Cardiac muscle cell (in vitro differentiated cells and primary cell): ENCODE measurements around the gene USP43. TPM values are rescaled to one million over a fixed set of nuclear protein-coding genes. Genes with fewer than 3 reads are reported as not detected.

ENCODE experiments used
- DNase-seq, 2 donors: peaks; one replicate each; pipeline versions ENCODE4 v3.0.0 to v3.0.0-alpha.2; 2010 to 2017; ENCODE audit warnings: low read depth in 1 of 2, low spot score in 1 of 2
- H3K27ac ChIP-seq: fragments of 200-600 bp; sonication (generic); 2 replicates; pipeline ENCODE4 v1.5.1; 2016
- H3K27me3 ChIP-seq: fragments of 200-600 bp; sonication (generic); 2 replicates; pipeline ENCODE4 v1.6.0; 2016; ENCODE audit warnings: control low read depth
- H3K36me3 ChIP-seq: fragments of 200-600 bp; sonication (generic); 2 replicates; pipeline ENCODE4 v1.5.1; 2016; ENCODE audit warnings: control low read depth
- H3K4me1 ChIP-seq: fragments of 200-600 bp; sonication (generic); 2 replicates; pipeline ENCODE4 v1.8.1; 2017; ENCODE audit warnings: low read depth, mild to moderate bottlenecking, mixed run types
- H3K4me3 ChIP-seq: fragments of 200-600 bp; sonication (generic); 2 replicates; pipeline ENCODE4 v1.5.1; 2016; ENCODE audit warnings: mild to moderate bottlenecking
- H3K9me3 ChIP-seq: fragments of 200-600 bp; sonication (generic); 2 replicates; pipeline ENCODE4 v1.5.1; 2017; ENCODE audit warnings: low read depth, mild to moderate bottlenecking, control low read depth
- polyA plus RNA-seq: library from polyadenylated mRNA; unstranded; fragments of >200 nt; fragmentation: Nextera tagmentation; extraction: Ambion mirVana; gene quantifications from 2 replicates; pipeline ENCODE4 v1.2.1, GENCODE V29; 2016
- total RNA-seq: library from RNA; depleted of rRNA; stranded (reverse); fragments of >200 nt; gene quantifications from 2 replicates; pipeline ENCODE4 v1.2.3, GENCODE V29; 2016
- TF ChIP-seq, protein P1 (sequence below): IDR thresholded peaks from 2 replicates; pipeline ENCODE4 v1.5.1; 2012; ENCODE audit warnings: low read depth, mild to moderate bottlenecking, low read length

Gene USP43
- total and polyA plus RNA-seq, 2 experiments from 2014 or later, result 1.7 to 2.8 TPM

GRCh38 chr17:9776911-9777310 lies 131.6 kb downstream of the USP43 start:
- Histone ChIP-seq H3K27ac (no peak overlapping the region), H3K27me3 (no peaks in the 10 kb centered on the region), H3K4me1 (no peaks in the 10 kb centered on the region), H3K9me3 (no peaks in the 10 kb centered on the region), H3K4me3 (no peak overlapping the region), H3K36me3 (no peaks in the 10 kb centered on the region)
- TF ChIP-seq, protein P1, sequence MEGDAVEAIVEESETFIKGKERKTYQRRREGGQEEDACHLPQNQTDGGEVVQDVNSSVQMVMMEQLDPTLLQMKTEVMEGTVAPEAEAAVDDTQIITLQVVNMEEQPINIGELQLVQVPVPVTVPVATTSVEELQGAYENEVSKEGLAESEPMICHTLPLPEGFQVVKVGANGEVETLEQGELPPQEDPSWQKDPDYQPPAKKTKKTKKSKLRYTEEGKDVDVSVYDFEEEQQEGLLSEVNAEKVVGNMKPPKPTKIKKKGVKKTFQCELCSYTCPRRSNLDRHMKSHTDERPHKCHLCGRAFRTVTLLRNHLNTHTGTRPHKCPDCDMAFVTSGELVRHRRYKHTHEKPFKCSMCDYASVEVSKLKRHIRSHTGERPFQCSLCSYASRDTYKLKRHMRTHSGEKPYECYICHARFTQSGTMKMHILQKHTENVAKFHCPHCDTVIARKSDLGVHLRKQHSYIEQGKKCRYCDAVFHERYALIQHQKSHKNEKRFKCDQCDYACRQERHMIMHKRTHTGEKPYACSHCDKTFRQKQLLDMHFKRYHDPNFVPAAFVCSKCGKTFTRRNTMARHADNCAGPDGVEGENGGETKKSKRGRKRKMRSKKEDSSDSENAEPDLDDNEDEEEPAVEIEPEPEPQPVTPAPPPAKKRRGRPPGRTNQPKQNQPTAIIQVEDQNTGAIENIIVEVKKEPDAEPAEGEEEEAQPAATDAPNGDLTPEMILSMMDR, result no peak
- DNase-seq, result no peak

Other genes starting within 250 kb of the USP43 start
- 46.9 and 57.0 TPM in 2 replicates for gene STX8, start 69.7 kb upstream of the USP43 start, total RNA-seq
- gene STX8, start 69.7 kb upstream of the USP43 start, polyA plus RNA-seq, result 95.2 and 95.3 TPM in 2 replicates
- gene CFAP52, start 68.9 kb upstream of the USP43 start, total RNA-seq, result not detected in 2 replicates
- 0.50 and 0.75 TPM in 2 replicates for gene CFAP52, start 68.9 kb upstream of the USP43 start, polyA plus RNA-seq
- gene DHRS7C, start 146.1 kb downstream of the USP43 start, total RNA-seq, result 0.63 and 1.2 TPM in 2 replicates
- gene DHRS7C, start 146.1 kb downstream of the USP43 start, polyA plus RNA-seq, result 1.1 TPM in 1 of 2 replicates, not detected in the other
- gene GSG1L2, start 176.6 kb downstream of the USP43 start, total RNA-seq, result not detected in 2 replicates
- not detected in 2 replicates for gene GSG1L2, start 176.6 kb downstream of the USP43 start, polyA plus RNA-seq
- not detected in 2 replicates for gene GLP2R, start 180.4 kb downstream of the USP43 start, total RNA-seq
- 0.06 TPM in 1 of 2 replicates, not detected in the other for gene GLP2R, start 180.4 kb downstream of the USP43 start, polyA plus RNA-seq